ENCODE data around the gene TBC1D22A.

The TBC1D22A gene

DNA sequence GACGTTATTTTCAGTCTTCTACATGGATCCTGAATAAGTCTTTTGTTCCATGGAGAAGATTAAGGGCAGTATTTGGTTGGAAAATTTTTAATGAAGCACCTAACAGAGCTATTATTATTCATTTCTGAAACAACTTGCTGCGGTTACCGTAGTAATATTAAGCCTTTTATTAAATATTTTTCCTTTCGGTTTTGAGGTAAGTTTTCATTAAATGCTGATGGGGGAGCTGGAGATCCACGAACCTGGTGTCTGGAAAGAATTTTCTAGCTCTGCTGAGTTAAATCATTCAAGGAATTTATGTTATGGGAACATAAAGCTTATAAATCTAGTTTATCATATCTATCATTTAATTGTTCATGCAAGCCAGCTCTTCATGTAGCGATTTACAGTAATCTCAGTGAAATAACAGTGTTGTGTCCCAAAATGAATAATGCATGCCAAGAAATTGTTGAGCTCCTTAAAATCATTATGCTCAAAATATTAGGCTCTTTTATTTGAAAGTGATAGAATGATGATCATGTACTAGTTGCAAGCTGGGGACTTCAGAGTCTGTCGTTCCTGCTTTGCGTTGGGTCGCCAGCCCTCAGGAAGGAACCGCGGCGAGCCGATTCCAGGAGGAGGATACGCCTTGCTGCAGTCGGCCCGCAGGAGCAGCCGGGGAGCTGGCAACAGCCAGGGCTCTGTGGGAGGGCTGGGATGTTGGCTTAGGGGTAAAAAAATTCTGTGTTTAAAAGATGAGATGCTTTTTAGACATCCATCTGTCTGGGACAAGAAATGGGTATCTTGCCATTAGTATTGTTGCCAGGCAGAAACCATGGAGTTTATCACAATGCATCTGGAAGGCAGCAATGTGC is 83.1 kb downstream of the TBC1D22A start:
- DNase-seq (no peak), ATAC-seq (no peak)
- Mint-ChIP-seq H3K4me3 (no peak overlapping the region), H3K9me3 (no peaks in the 10 kb centered on the region), H3K36me3 (ENCODE audit: low read depth) (peaks cover 22% of the 10 kb centered on the region), H3K27ac (no peak overlapping the region), H3K27me3 (no peaks in the 10 kb centered on the region), H3K4me1 (peaks cover 22% of the 10 kb centered on the region)

GRCh38 chr22:46846150-46846831 is 83.8 kb downstream of the TBC1D22A start:
- no peak overlapping the region for H3K27ac Mint-ChIP-seq
- peaks cover 20% of the 10 kb centered on the region for H3K4me1 Mint-ChIP-seq
- H3K27me3 Mint-ChIP-seq, result no peaks in the 10 kb centered on the region
- no peaks in the 10 kb centered on the region for H3K9me3 Mint-ChIP-seq
- H3K4me3 Mint-ChIP-seq, result no peak overlapping the region
- DNase-seq, result peak; percentile 12
- peak; percentile 75 for ATAC-seq
- H3K36me3 Mint-ChIP-seq (ENCODE audit: low read depth), result peaks cover 25% of the 10 kb centered on the region

DNA sequence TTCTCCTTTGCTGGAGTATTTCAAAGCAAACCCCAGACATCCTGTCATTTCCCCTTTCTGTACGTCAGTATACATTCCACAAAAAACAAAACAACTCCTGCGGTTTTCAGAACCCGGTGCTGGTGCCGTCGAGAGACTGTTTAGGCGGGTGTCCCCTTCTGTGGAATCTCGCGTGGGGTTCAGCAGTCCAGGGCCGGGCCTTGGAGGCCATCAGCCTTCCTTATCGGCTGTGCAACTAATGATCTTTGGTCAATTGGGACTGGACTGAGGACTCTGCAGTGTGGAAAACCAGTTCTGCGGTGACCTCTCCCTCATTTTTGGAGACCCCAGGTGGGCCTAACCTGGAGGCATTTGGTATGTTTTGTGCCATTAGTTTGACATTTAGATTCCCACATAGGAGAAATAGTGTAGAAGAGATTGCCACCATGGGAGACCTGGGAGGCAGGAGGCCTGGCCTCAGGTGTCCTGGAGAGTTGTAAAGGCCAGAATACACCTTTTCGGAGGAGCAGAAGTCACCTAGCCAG is 84.4 kb downstream of the TBC1D22A start:
- H3K27ac Mint-ChIP-seq, result no peak overlapping the region
- no peak for ATAC-seq
- DNase-seq, result no peak
- peaks cover 22% of the 10 kb centered on the region for H3K36me3 Mint-ChIP-seq (ENCODE audit: low read depth)
- H3K27me3 Mint-ChIP-seq, result no peaks in the 10 kb centered on the region
- peaks cover 20% of the 10 kb centered on the region for H3K4me1 Mint-ChIP-seq
- no peak overlapping the region for H3K4me3 Mint-ChIP-seq
- H3K9me3 Mint-ChIP-seq, result no peaks in the 10 kb centered on the region

GRCh38 chr22:46848197-46848596 is 85.7 kb downstream of the TBC1D22A start:
- H3K4me1 Mint-ChIP-seq, result peaks cover 16% of the 10 kb centered on the region
- peaks cover 22% of the 10 kb centered on the region for H3K36me3 Mint-ChIP-seq (ENCODE audit: low read depth)
- H3K27ac Mint-ChIP-seq, result no peak overlapping the region
- no peaks in the 10 kb centered on the region for H3K9me3 Mint-ChIP-seq
- no peak for ATAC-seq
- H3K27me3 Mint-ChIP-seq, result no peaks in the 10 kb centered on the region
- no peak for DNase-seq
- no peak overlapping the region for H3K4me3 Mint-ChIP-seq

DNA sequence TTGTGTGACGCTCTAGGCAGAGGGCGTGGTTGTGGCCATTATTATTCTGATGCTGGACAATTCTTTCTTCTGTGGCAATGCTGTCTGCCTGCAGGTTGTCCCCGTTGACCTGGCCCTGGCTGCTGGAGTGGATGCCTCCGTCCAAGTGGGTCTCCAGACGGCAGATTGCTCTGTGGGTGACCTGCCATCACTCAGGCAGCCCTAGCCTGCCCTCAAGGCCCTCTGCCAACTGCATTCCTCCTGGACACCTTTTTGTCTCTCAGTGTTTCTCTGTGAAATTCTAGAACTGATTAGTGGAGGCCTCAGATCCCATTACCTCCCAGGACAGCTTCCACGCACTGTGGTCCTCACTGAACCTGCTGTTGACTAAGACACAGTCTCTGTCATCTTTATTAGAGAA is 86.7 kb downstream of the TBC1D22A start:
- no peak overlapping the region for H3K4me3 Mint-ChIP-seq
- H3K27me3 Mint-ChIP-seq, result no peaks in the 10 kb centered on the region
- ATAC-seq, result no peak
- H3K4me1 Mint-ChIP-seq, result peaks cover 15% of the 10 kb centered on the region
- H3K27ac Mint-ChIP-seq, result no peak overlapping the region
- peaks cover 22% of the 10 kb centered on the region for H3K36me3 Mint-ChIP-seq (ENCODE audit: low read depth)
- DNase-seq, result no peak
- no peaks in the 10 kb centered on the region for H3K9me3 Mint-ChIP-seq

DNA sequence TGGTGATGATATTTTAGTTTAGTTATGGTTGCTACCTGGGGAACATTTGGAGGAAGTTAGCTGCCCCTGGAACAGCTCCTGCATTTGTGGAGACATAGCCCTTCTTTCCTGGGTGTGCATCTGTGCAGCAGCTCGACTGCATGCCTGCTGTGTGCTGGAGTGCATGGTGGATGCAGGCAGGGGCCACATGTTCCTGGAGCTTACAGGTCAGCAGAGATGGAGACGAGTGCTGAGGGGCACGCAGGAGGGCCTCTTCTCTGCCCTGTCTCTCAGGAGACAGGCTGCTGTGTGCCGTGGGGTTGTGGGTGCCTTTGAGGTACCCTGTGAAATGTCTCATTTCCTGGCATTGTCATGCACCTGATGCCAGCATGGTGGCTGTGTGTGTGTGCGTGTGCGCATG is 87.5 kb downstream of the TBC1D22A start:
- ATAC-seq (no peak), DNase-seq (no peak)
- Mint-ChIP-seq H3K36me3 (ENCODE audit: low read depth) (peaks cover 22% of the 10 kb centered on the region), H3K4me1 (peaks cover 21% of the 10 kb centered on the region), H3K9me3 (no peaks in the 10 kb centered on the region), H3K27ac (peak overlapping the region; percentile 10), H3K4me3 (no peak overlapping the region), H3K27me3 (no peaks in the 10 kb centered on the region)

GRCh38 chr22:46851311-46851710 is 88.9 kb downstream of the TBC1D22A start:
- Mint-ChIP-seq H3K27me3 (no peaks in the 10 kb centered on the region), H3K27ac (no peak overlapping the region), H3K4me3 (no peak overlapping the region), H3K4me1 (peaks cover 14% of the 10 kb centered on the region), H3K36me3 (ENCODE audit: low read depth) (peaks cover 22% of the 10 kb centered on the region), H3K9me3 (no peaks in the 10 kb centered on the region)
- no peak for ATAC-seq
- no peak for DNase-seq

- Mint-ChIP-seq H3K9me3 (no peaks in the 10 kb centered on the region), H3K27ac (no peak overlapping the region), H3K27me3 (no peaks in the 10 kb centered on the region), H3K4me3 (no peak overlapping the region), H3K36me3 (ENCODE audit: low read depth) (peaks cover 20% of the 10 kb centered on the region), H3K4me1 (peaks cover 13% of the 10 kb centered on the region)
- ATAC-seq, result no peak
- DNase-seq, result no peak
These were observed 89.5 kb downstream of the TBC1D22A start for GRCh38 chr22:46851941-46852340.

DNA sequence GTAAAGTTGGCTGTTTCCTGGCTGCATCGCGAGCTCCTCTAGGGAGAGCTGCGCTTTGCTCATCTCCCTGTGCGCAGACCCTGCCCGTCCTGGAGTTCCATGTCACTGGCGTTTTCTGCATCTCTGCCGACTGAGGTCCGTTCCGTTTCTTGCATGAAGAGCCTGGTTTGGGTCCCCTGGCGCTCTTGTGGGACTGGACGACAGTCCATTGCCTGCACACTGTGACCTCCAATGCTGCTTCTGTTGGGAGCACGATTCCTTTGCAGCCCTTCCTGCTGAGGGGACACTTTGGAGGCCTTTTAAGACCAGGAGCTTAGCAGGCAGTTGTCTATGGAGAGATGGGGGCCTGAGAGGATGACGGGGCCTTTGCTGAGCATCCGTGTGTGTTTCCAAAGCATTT is 90.3 kb downstream of the TBC1D22A start:
- H3K4me3 Mint-ChIP-seq, result no peak overlapping the region
- H3K36me3 Mint-ChIP-seq (ENCODE audit: low read depth), result peaks cover 20% of the 10 kb centered on the region
- H3K9me3 Mint-ChIP-seq, result no peaks in the 10 kb centered on the region
- no peak for DNase-seq
- H3K4me1 Mint-ChIP-seq, result peaks cover 9% of the 10 kb centered on the region
- no peaks in the 10 kb centered on the region for H3K27me3 Mint-ChIP-seq
- H3K27ac Mint-ChIP-seq, result no peak overlapping the region
- ATAC-seq, result no peak

GRCh38 chr22:46853191-46853590 is 90.7 kb downstream of the TBC1D22A start:
- Mint-ChIP-seq H3K27ac (no peak overlapping the region), H3K27me3 (no peaks in the 10 kb centered on the region), H3K9me3 (no peaks in the 10 kb centered on the region), H3K4me1 (peaks cover 9% of the 10 kb centered on the region), H3K4me3 (no peak overlapping the region), H3K36me3 (ENCODE audit: low read depth) (peaks cover 20% of the 10 kb centered on the region)
- ATAC-seq (no peak), DNase-seq (no peak)

- no peak overlapping the region for H3K27ac Mint-ChIP-seq
- no peak for ATAC-seq
- H3K36me3 Mint-ChIP-seq (ENCODE audit: low read depth), result peaks cover 15% of the 10 kb centered on the region
These were observed 91.8 kb downstream of the TBC1D22A start for GRCh38 chr22:46854125-46854870.

GRCh38 chr22:46855681-46856080 is 93.2 kb downstream of the TBC1D22A start:
- ATAC-seq (no peak), DNase-seq (no peak)
- Mint-ChIP-seq H3K27ac (no peak overlapping the region), H3K36me3 (ENCODE audit: low read depth) (peaks cover 4% of the 10 kb centered on the region), H3K27me3 (no peaks in the 10 kb centered on the region), H3K4me1 (peaks cover 9% of the 10 kb centered on the region), H3K4me3 (no peak overlapping the region), H3K9me3 (no peaks in the 10 kb centered on the region)

More at GRCh38 chr22:46854125-46854870, 91.8 kb downstream of the TBC1D22A start:
- Mint-ChIP-seq H3K4me3 (no peak overlapping the region), H3K9me3 (no peaks in the 10 kb centered on the region), H3K27me3 (no peaks in the 10 kb centered on the region), H3K4me1 (peaks cover 9% of the 10 kb centered on the region)
- DNase-seq, result no peak

DNA sequence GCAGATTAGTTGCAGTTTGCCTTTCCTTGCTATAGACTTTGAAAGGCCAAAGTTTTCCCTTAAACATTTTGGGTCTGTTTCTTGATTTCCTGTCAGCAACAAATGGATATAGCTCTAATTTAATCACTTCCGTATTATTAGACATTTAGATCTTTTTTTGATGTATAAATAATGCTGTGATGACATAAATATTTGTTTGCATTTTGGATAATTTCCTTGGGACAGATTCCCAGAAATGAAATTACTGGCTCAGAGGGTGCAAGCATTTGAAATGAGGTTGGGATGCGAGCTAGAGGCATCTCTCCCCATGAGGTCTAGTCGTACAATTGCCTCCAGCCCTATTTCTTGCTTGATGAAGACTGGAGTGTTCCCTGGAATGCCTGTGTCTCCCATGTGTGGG is 94.2 kb downstream of the TBC1D22A start:
- ATAC-seq, result no peak
- H3K36me3 Mint-ChIP-seq (ENCODE audit: low read depth), result no peaks in the 10 kb centered on the region
- no peak overlapping the region for H3K4me3 Mint-ChIP-seq
- no peak overlapping the region for H3K27ac Mint-ChIP-seq
- no peaks in the 10 kb centered on the region for H3K9me3 Mint-ChIP-seq
- H3K27me3 Mint-ChIP-seq, result no peaks in the 10 kb centered on the region
- peaks cover 9% of the 10 kb centered on the region for H3K4me1 Mint-ChIP-seq
- DNase-seq, result no peak

GRCh38 chr22:46857142-46857884 is 94.9 kb downstream of the TBC1D22A start:
- Mint-ChIP-seq H3K27ac (no peak overlapping the region), H3K4me3 (no peak overlapping the region), H3K9me3 (no peaks in the 10 kb centered on the region), H3K36me3 (ENCODE audit: low read depth) (no peaks in the 10 kb centered on the region), H3K27me3 (no peaks in the 10 kb centered on the region), H3K4me1 (peaks cover 11% of the 10 kb centered on the region)
- DNase-seq, result no peak
- no peak for ATAC-seq
